GM19397 (cell line): Measurements from ENCODE around the gene THAP7.

ENCODE experiments used
- ATAC-seq: cut with Tn5 transposase; IDR thresholded peaks from one replicate; pipeline ENCODE4 v1.9.1; 2021; ENCODE audit warnings: mild to moderate bottlenecking, moderate library complexity; ENCODE audit not compliant: unreplicated experiment

THAP7 gene

GRCh38 chr22:20965104-20965887 lies 36.6 kb downstream of the THAP7 start:
- no peak for ATAC-seq

GRCh38 chr22:20964799-20965103 lies 37.2 kb downstream of the THAP7 start:
- ATAC-seq = no peak

GRCh38 chr22:20964090-20964798 lies 37.7 kb downstream of the THAP7 start:
- ATAC-seq = no peak

GRCh38 chr22:20963201-20964052 lies 38.5 kb downstream of the THAP7 start:
- ATAC-seq = no peak

- no peak for ATAC-seq
Measured at GRCh38 chr22:20962491-20962945, 39.4 kb downstream of the THAP7 start.

- no peak for ATAC-seq
Measured at GRCh38 chr22:20960609-20961008, 41.3 kb downstream of the THAP7 start.

GRCh38 chr22:20959578-20960461 lies 42.1 kb downstream of the THAP7 start:
- no peak for ATAC-seq

- no peak for ATAC-seq
Measured at GRCh38 chr22:20957683-20958431, 44.1 kb downstream of the THAP7 start.

GRCh38 chr22:20957102-20957682 lies 44.7 kb downstream of the THAP7 start:
- no peak for ATAC-seq

- no peak for ATAC-seq
Measured at GRCh38 chr22:20956258-20957101, 45.4 kb downstream of the THAP7 start.

GRCh38 chr22:20955548-20955947 lies 46.4 kb downstream of the THAP7 start:
- no peak for ATAC-seq

- no peak for ATAC-seq
Measured at GRCh38 chr22:20953668-20954500, 48.0 kb downstream of the THAP7 start.

GRCh38 chr22:20953342-20953608 lies 48.6 kb downstream of the THAP7 start:
- ATAC-seq = no peak

GRCh38 chr22:20952544-20953341 lies 49.2 kb downstream of the THAP7 start:
- no peak for ATAC-seq

- ATAC-seq = no peak
Measured at GRCh38 chr22:20951932-20952380, 50.0 kb downstream of the THAP7 start.

GRCh38 chr22:20951151-20951931 lies 50.6 kb downstream of the THAP7 start:
- no peak for ATAC-seq
